Keratinocyte (primary cell): ENCODE results near the gene FXR1. TPM values are rescaled to one million over a fixed set of nuclear protein-coding genes. Genes with fewer than 3 reads are reported as not detected.

ENCODE experiments used
- DNase-seq: peaks from one replicate; pipeline ENCODE4 v3.0.0-alpha.2; 2011; ENCODE audit warnings: low read depth, missing footprints, low spot score
- FAIRE-seq: peaks from 2 replicates; lab custom pipeline; 2011; peaks lifted over from hg19 to GRCh38; lab: Jason Lieb, UNC
- H2AFZ ChIP-seq: 2 replicates; pipeline ENCODE4 v1.6.0; 2012; ENCODE audit warnings: low read length, control low read depth, inconsistent platforms; ENCODE audit not compliant: control insufficient read depth
- H3K27ac ChIP-seq: 2 replicates; pipeline ENCODE4 v1.5.1; 2011; ENCODE audit warnings: low read length; ENCODE audit not compliant: control insufficient read depth, insufficient read depth
- H3K27me3 ChIP-seq: 3 replicates; pipeline ENCODE4 v1.6.0; 2011; ENCODE audit warnings: low read length; ENCODE audit not compliant: control insufficient read depth, insufficient read depth; ENCODE audit errors: extremely low read depth
- H3K36me3 ChIP-seq, 2 experiments: 2 replicates in 1 of 2; 3 replicates in 1 of 2; pipeline ENCODE4 v1.5.1; 2011; ENCODE audit warnings: low read length in 2 of 2, mild to moderate bottlenecking in 1 of 2; ENCODE audit not compliant: control insufficient read depth in 2 of 2, insufficient read depth in 2 of 2; ENCODE audit errors: extremely low read depth in 1 of 2
- H3K4me1 ChIP-seq: 3 replicates; pipeline ENCODE4 v1.5.1; 2011; ENCODE audit warnings: low read length; ENCODE audit not compliant: control insufficient read depth, insufficient read depth; ENCODE audit errors: extremely low read depth
- H3K4me2 ChIP-seq: 3 replicates; pipeline ENCODE4 v1.6.0; 2011; ENCODE audit warnings: low read depth, low read length; ENCODE audit not compliant: control insufficient read depth, insufficient read depth; ENCODE audit errors: extremely low read depth
- H3K4me3 ChIP-seq, 3 experiments: fragments of 200-600 bp in 1 of 3; sonication (generic) in 1 of 3; 2 replicates in 2 of 3; 3 replicates in 1 of 3; pipeline ENCODE4 v1.5.1; 2011 to 2016; ENCODE audit warnings: low read length in 3 of 3, mild to moderate bottlenecking in 3 of 3, control low read depth in 2 of 3, inconsistent platforms in 1 of 3, low read depth in 1 of 3, mixed read lengths in 1 of 3, mixed run types in 1 of 3, moderate library complexity in 1 of 3; ENCODE audit not compliant: control insufficient read depth in 2 of 3, insufficient read depth in 2 of 3; ENCODE audit errors: extremely low read depth in 1 of 3
- H3K79me2 ChIP-seq: 2 replicates; pipeline ENCODE4 v1.6.0; 2012; ENCODE audit warnings: low read length; ENCODE audit not compliant: control insufficient read depth, insufficient read depth
- H3K9ac ChIP-seq: 3 replicates; pipeline ENCODE4 v1.6.0; 2011; ENCODE audit warnings: low read length; ENCODE audit not compliant: control insufficient read depth, insufficient read depth; ENCODE audit errors: extremely low read depth
- H3K9me1 ChIP-seq: 3 replicates; pipeline ENCODE4 v1.6.0; 2011; ENCODE audit warnings: low read length; ENCODE audit not compliant: control insufficient read depth, insufficient read depth; ENCODE audit errors: extremely low read depth
- H3K9me3 ChIP-seq: 2 replicates; pipeline ENCODE4 v1.5.1; 2012; ENCODE audit warnings: low read depth, low read length; ENCODE audit not compliant: control insufficient read depth
- H4K20me1 ChIP-seq: 3 replicates; pipeline ENCODE4 v1.6.0; 2011; ENCODE audit warnings: low read length; ENCODE audit not compliant: control insufficient read depth, insufficient read depth; ENCODE audit errors: extremely low read depth
- CTCF ChIP-seq, 3 experiments: IDR thresholded peaks in 1 of 3; conservative IDR thresholded peaks in 1 of 3; optimal IDR thresholded peaks in 1 of 3; 2 replicates in 2 of 3; 3 replicates in 1 of 3; pipeline versions ENCODE3 to v1.5.1; 2011; ENCODE audit warnings: low read length in 3 of 3, mild to moderate bottlenecking in 3 of 3, moderate library complexity in 2 of 3, control low read depth in 1 of 3, inconsistent platforms in 1 of 3; ENCODE audit not compliant: insufficient read depth in 2 of 3; ENCODE audit errors: extremely low read depth in 1 of 3
- EZH2 ChIP-seq: IDR thresholded peaks from one replicate; pipeline ENCODE4 v1.6.1; 2012; ENCODE audit warnings: inconsistent platforms, mild to moderate bottlenecking, low read length, moderate library complexity
- dilution Hi-C: fragments of 300-500 bp; cut with MboI; formaldehyde crosslinking; loops from one replicate; pipeline ENCODE4 v1.7.0; 2020; ENCODE audit warnings: low sequenced_read_pairs; ENCODE audit not compliant: extremely low pct_ligation_motif_present
- polyA plus RNA-seq, 5 experiments: library from polyadenylated mRNA; depleted of rRNA in 3 of 5; stranded (reverse) in 3 of 5; stranded (forward) in 1 of 5; unstranded in 1 of 5; fragments of >200 nt; gene quantifications; 1 replicate in 1 of 5; 2 replicates in 3 of 5; 3 replicates in 1 of 5; pipeline versions ENCODE4 v1.2.1 to v1.2.3, GENCODE V29; 2011 to 2012; ENCODE audit warnings: missing spikeins in 2 of 5, low read depth in 1 of 5, low replicate concordance in 1 of 5

FXR1 gene
- polyA plus RNA-seq, 1 donor (not counting 4 experiments of a cell fraction or from before 2014, with no cell fraction given): 125 TPM

GRCh38 chr3:180929376-180929775 is 16.9 kb downstream of the FXR1 start:
- no peak overlapping the region for H3K4me3 ChIP-seq
- no peak overlapping the region for H3K27ac ChIP-seq
- no peaks in the 10 kb centered on the region for H3K27me3 ChIP-seq
- H4K20me1 ChIP-seq: peaks cover 2% of the 10 kb centered on the region
- DNase-seq (no peak), FAIRE-seq (no peak)
- dilution Hi-C loops: no loop called here
- H3K36me3 ChIP-seq: no peaks in the 10 kb centered on the region
- H3K9me1 ChIP-seq: no peaks in the 10 kb centered on the region
- H2AFZ ChIP-seq: no peak overlapping the region
- H3K4me1 ChIP-seq: peaks cover 4% of the 10 kb centered on the region
- H3K9ac ChIP-seq: no peak overlapping the region
- H3K79me2 ChIP-seq: peaks cover 96% of the 10 kb centered on the region
- TF ChIP-seq EZH2 (no peak), CTCF (optimal IDR thresholded peaks at IDR 0.05 in 1 of 3, IDR thresholded peaks at IDR 0.05 in 1 of 3, conservative IDR thresholded peaks at IDR 0.05 in 1 of 3; ENCODE audit: extremely low read depth in 1 of 3, insufficient read depth in 2 of 3, low read length in 3 of 3) (no peak)
- no peaks in the 10 kb centered on the region for H3K9me3 ChIP-seq
- H3K4me2 ChIP-seq: no peak overlapping the region

GRCh38 chr3:180930526-180930925 is 18.1 kb downstream of the FXR1 start:
- peaks cover 92% of the 10 kb centered on the region for H3K79me2 ChIP-seq
- peaks cover 6% of the 10 kb centered on the region for H3K4me1 ChIP-seq
- H3K4me3 ChIP-seq: no peak overlapping the region
- no peak for FAIRE-seq
- no peak overlapping the region for H3K4me2 ChIP-seq
- TF ChIP-seq CTCF (optimal IDR thresholded peaks at IDR 0.05 in 1 of 3, IDR thresholded peaks at IDR 0.05 in 1 of 3, conservative IDR thresholded peaks at IDR 0.05 in 1 of 3; ENCODE audit: extremely low read depth in 1 of 3, insufficient read depth in 2 of 3, low read length in 3 of 3) (no peak), EZH2 (no peak)
- peaks cover 2% of the 10 kb centered on the region for H4K20me1 ChIP-seq
- no peaks in the 10 kb centered on the region for H3K27me3 ChIP-seq
- H3K9me3 ChIP-seq: no peaks in the 10 kb centered on the region
- DNase-seq: no peak
- H3K27ac ChIP-seq: no peak overlapping the region
- no peaks in the 10 kb centered on the region for H3K9me1 ChIP-seq
- no peak overlapping the region for H3K9ac ChIP-seq
- no peak overlapping the region for H2AFZ ChIP-seq
- dilution Hi-C loops: no loop called here
- H3K36me3 ChIP-seq: no peaks in the 10 kb centered on the region
